Astrocyte (in vitro differentiated cells and primary cell): ENCODE measurements around the gene IPO4.

Experiments
- CTCF ChIP-seq: IDR thresholded peaks from 2 replicates; pipeline ENCODE4 v1.5.1; 2011; ENCODE audit warnings: low read depth, mild to moderate bottlenecking, inconsistent platforms, low read length, moderate library complexity; ENCODE audit not compliant: insufficient read depth
- EZH2 ChIP-seq: IDR thresholded peaks from 2 replicates; pipeline ENCODE4 v1.6.1; 2012; ENCODE audit warnings: mild to moderate bottlenecking, low read length, inconsistent platforms; ENCODE audit not compliant: insufficient read depth

DNA sequence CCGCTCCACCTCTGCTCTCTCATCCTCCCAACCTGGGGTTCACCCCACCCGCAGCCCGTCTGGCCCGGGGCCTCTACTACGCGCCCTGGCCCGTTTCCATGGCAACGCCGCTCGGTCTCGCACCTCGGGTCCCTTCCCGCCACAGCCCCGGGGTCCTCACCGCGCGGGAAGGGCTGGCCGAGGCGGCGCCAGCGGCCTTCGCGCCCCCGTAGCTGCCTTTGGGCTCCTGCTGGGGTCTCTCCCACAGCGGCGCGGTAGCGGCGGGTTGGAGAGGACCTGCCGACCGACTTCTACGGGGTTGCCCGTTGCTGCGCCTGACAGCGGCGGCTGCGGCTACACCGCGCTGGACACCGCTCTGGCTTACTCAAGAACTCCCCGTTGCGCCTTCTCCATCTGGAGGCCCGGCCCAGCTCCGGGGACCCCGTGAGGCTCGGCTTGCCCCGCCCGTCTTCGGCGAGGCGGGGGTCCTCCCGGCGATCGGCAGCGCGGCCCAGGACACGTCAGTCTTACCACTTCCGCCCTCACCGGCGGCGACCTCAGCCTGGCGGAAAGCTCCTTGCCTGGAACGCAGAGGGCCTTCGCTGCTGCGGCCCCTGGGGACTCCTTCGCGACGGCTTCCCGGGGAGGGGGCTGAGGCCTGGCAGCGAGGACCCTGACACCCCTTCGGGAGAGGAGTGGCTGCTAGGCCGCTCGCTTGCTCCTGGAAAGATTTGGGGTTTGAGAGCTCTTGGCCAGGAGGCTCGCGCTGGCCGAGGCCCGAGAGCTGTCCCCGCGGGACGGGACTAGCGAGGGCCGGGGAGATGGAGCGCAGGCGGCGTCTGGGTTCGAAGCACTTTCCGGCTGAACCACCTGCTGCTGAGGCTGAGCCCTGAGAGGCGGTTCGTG, 6.8 kb upstream of the IPO4 start, which contains the start of gene TM9SF1:
- no peak for TF ChIP-seq CTCF
- no peak for TF ChIP-seq EZH2
